GM23338 (cell line): ENCODE data around the gene AFF3. TPM values are rescaled to one million over a fixed set of nuclear protein-coding genes. Genes with fewer than 3 reads are reported as not detected.

Experiments
- ATAC-seq: fragments of 200-7000 bp; cut with Tn5 transposase; 3 replicates; pipeline ENCODE4 v1.9.1; 2020
- DNase-seq: peaks from one replicate; pipeline ENCODE4 v3.0.0-alpha.2; 2015; ENCODE audit warnings: low spot score
- H2AFZ ChIP-seq: fragments of 200-600 bp; sonication (generic); 2 replicates; pipeline ENCODE4 v1.8.0; 2016; ENCODE audit warnings: antibody characterized with exemption, mild to moderate bottlenecking, moderate library complexity
- H3F3A ChIP-seq: fragments of 200-600 bp; sonication (generic); replicated peaks from 2 replicates; pipeline ENCODE4 v1.8.0; 2017; ENCODE audit warnings: antibody characterized with exemption, mixed run types, low read depth
- H3K27ac ChIP-seq: fragments of 200-600 bp; sonication (generic); 2 replicates; pipeline ENCODE4 v1.6.1; 2016; ENCODE audit warnings: low read depth
- H3K27me3 ChIP-seq: fragments of 200-600 bp; sonication (generic); 2 replicates; pipeline ENCODE4 v1.8.0; 2016; ENCODE audit warnings: mild to moderate bottlenecking, mixed run types, moderate library complexity; ENCODE audit not compliant: insufficient read depth
- H3K36me3 ChIP-seq: fragments of 200-600 bp; sonication (generic); 2 replicates; pipeline ENCODE4 v1.8.0; 2016; ENCODE audit warnings: mild to moderate bottlenecking; ENCODE audit not compliant: insufficient read depth
- H3K4me1 ChIP-seq: fragments of 200-600 bp; sonication (generic); 2 replicates; pipeline ENCODE4 v1.8.0; 2016; ENCODE audit warnings: mild to moderate bottlenecking, moderate library complexity; ENCODE audit not compliant: insufficient read depth
- H3K4me2 ChIP-seq: fragments of 200-600 bp; sonication (generic); 2 replicates; pipeline ENCODE4 v1.7.1; 2017; ENCODE audit warnings: mixed run types
- H3K4me3 ChIP-seq: fragments of 200-600 bp; sonication (generic); 2 replicates; pipeline ENCODE4 v1.6.1; 2016; ENCODE audit warnings: mixed run types
- H3K79me2 ChIP-seq: fragments of 200-600 bp; sonication (generic); replicated peaks from 2 replicates; pipeline ENCODE4 v1.8.0; 2017; ENCODE audit warnings: mild to moderate bottlenecking; ENCODE audit not compliant: insufficient read depth
- H3K9me2 ChIP-seq: fragments of 200-600 bp; sonication (generic); 2 replicates; pipeline ENCODE4 v1.8.0; 2017; ENCODE audit not compliant: insufficient read depth
- H4K20me1 ChIP-seq: fragments of 200-600 bp; sonication (generic); replicated peaks from 2 replicates; pipeline ENCODE4 v1.8.0; 2017; ENCODE audit warnings: mild to moderate bottlenecking; ENCODE audit not compliant: insufficient read depth
- H3K27ac Mint-ChIP-seq: 2 replicates; pipeline ENCODE4 v1.8.0; 2020; ENCODE audit warnings: inconsistent platforms, mild to moderate bottlenecking, moderate library complexity, mixed read lengths
- H3K27me3 Mint-ChIP-seq: 3 replicates; pipeline ENCODE4 v1.8.0; 2022; ENCODE audit warnings: low read depth, mild to moderate bottlenecking, moderate library complexity, mixed read lengths, inconsistent platforms; ENCODE audit not compliant: insufficient read depth, poor library complexity
- H3K36me3 Mint-ChIP-seq: 3 replicates; pipeline ENCODE4 v1.8.0; 2021; ENCODE audit warnings: low read depth, mild to moderate bottlenecking, inconsistent platforms, moderate library complexity, mixed read lengths
- H3K4me1 Mint-ChIP-seq: 3 replicates; pipeline ENCODE4 v1.8.0; 2020; ENCODE audit warnings: mild to moderate bottlenecking, inconsistent platforms, mixed read lengths
- H3K4me3 Mint-ChIP-seq: 3 replicates; pipeline ENCODE4 v1.8.0; 2021; ENCODE audit warnings: moderate library complexity, mild to moderate bottlenecking, inconsistent platforms, mixed read lengths
- H3K9me3 Mint-ChIP-seq: 3 replicates; pipeline ENCODE4 v1.8.0; 2020; ENCODE audit warnings: moderate library complexity, mild to moderate bottlenecking, inconsistent platforms, mixed read lengths
- CREB1 ChIP-seq: fragments of 250-450 bp; sonication (Bioruptor Pico); IDR thresholded peaks from 2 replicates; pipeline ENCODE4 v1.5.0; 2020; ENCODE audit warnings: low read depth, mild to moderate bottlenecking, moderate library complexity
- EZH2 ChIP-seq: fragments of 200-600 bp; sonication (generic); IDR thresholded peaks from one replicate; pipeline ENCODE4 v1.8.0; 2017; ENCODE audit warnings: antibody characterized with exemption, mild to moderate bottlenecking, low read depth; ENCODE audit not compliant: unreplicated experiment
- EZH2phosphoT487 ChIP-seq: fragments of 200-600 bp; sonication (generic); IDR thresholded peaks from one replicate; pipeline ENCODE4 v1.8.1; 2018; ENCODE audit warnings: antibody characterized with exemption; ENCODE audit not compliant: unreplicated experiment
- JUNB ChIP-seq: IDR thresholded peaks from one replicate; pipeline ENCODE4 v1.6.1; 2016; ENCODE audit warnings: antibody characterized with exemption; ENCODE audit not compliant: unreplicated experiment
- NANOG ChIP-seq: IDR thresholded peaks from 2 replicates; pipeline ENCODE4 v1.6.1; 2016; ENCODE audit warnings: antibody characterized with exemption, borderline replicate concordance
- POLR2AphosphoS5 ChIP-seq: IDR thresholded peaks from 2 replicates; pipeline ENCODE4 v1.6.1; 2016; ENCODE audit warnings: antibody characterized with exemption, low read depth
- STAT1 ChIP-seq: IDR thresholded peaks from one replicate; pipeline ENCODE4 v1.6.1; 2016; ENCODE audit warnings: antibody characterized with exemption; ENCODE audit not compliant: unreplicated experiment
- ZNF114 ChIP-seq: fragments of 250-450 bp; sonication (Bioruptor Pico); IDR thresholded peaks from 2 replicates; pipeline ENCODE4 v1.5.0; 2020; ENCODE audit warnings: mild to moderate bottlenecking, moderate library complexity
- ZNF331 ChIP-seq: fragments of 250-450 bp; sonication (Bioruptor Pico); IDR thresholded peaks from 2 replicates; pipeline ENCODE4 v1.5.0; 2020; ENCODE audit warnings: low read depth, mild to moderate bottlenecking, moderate library complexity
- polyA plus RNA-seq: library from polyadenylated mRNA; unstranded; fragments of >200 nt; fragmentation: Nextera tagmentation; extraction: Ambion mirVana; gene quantifications from 2 replicates; pipeline ENCODE4 v1.2.1, GENCODE V29; 2016
- total RNA-seq: library from RNA; depleted of rRNA; stranded (reverse); fragments of >200 nt; shearing (Covaris generic); gene quantifications from 2 replicates; pipeline ENCODE4 v1.2.3, GENCODE V29; 2014
- TF ChIP-seq, protein P1 (sequence below): IDR thresholded peaks from 2 replicates; pipeline ENCODE4 v1.6.1; 2016; ENCODE audit warnings: antibody characterized with exemption
- TF ChIP-seq, protein P2 (sequence below): IDR thresholded peaks from one replicate; pipeline ENCODE4 v1.6.1; 2018; ENCODE audit warnings: antibody characterized with exemption; ENCODE audit not compliant: unreplicated experiment
- TF ChIP-seq, protein P3 (sequence below), 2 experiments: fragments of 200-600 bp in 1 of 2; sonication (generic) in 1 of 2; conservative IDR thresholded peaks; 2 replicates each; pipeline versions ENCODE4 v1.5.1 to v1.6.1; 2016 to 2017; ENCODE audit warnings: antibody characterized with exemption in 2 of 2, low read depth in 2 of 2, mild to moderate bottlenecking in 2 of 2, moderate library complexity in 1 of 2
- TF ChIP-seq, protein P4 (sequence below): fragments of 250-450 bp; sonication (Bioruptor Pico); IDR thresholded peaks from 2 replicates; pipeline ENCODE4 v1.5.0; 2020; ENCODE audit warnings: mild to moderate bottlenecking, moderate library complexity

The AFF3 gene
- total and polyA plus RNA-seq, 2 experiments from 2014 or later, result 0.73 to 1.4 TPM

DNA sequence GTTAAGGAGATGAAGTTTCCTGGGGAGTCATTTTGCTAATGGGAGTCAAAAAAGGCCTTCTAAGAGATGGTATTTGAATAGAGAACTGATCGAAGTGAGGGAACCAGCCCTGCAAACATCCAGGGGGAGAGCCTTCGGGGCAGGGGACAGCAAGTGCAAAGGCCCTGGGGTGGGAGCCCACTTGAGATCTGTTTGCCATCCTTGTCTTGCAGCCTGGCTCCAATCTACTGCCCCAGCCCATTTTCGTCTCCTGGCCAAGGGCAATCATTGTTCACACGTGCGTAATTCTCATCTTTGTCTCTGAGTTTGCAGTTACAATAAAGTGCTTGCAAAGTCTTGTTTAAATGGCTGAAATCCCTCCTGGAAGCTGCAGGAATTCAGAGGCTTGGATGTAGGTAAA, 43.1 kb upstream of the AFF3 start:
- DNase-seq, result no peak
- ATAC-seq, result no peak
- Histone ChIP-seq H2AFZ (no peak overlapping the region), H4K20me1 (no peaks in the 10 kb centered on the region), H3K27me3 (peaks cover 31% of the 10 kb centered on the region), H3K79me2 (no peaks in the 10 kb centered on the region), H3K4me2 (no peak overlapping the region), H3K4me3 (no peak overlapping the region), H3K27ac (no peak overlapping the region), H3K9me2 (0 out of 2 replicates have a peak, but pooled peaks cover 3% of the 10 kb centered on the region), H3F3A (no peaks in the 10 kb centered on the region), H3K4me1 (peaks cover 12% of the 10 kb centered on the region), H3K36me3 (no peaks in the 10 kb centered on the region)
- H3K9me3 Mint-ChIP-seq, result no peaks in the 10 kb centered on the region
- no peak overlapping the region for H3K27ac Mint-ChIP-seq
- H3K36me3 Mint-ChIP-seq, result no peaks in the 10 kb centered on the region
- no peak overlapping the region for H3K4me3 Mint-ChIP-seq
- peaks cover 24% of the 10 kb centered on the region for H3K4me1 Mint-ChIP-seq
- peaks cover 41% of the 10 kb centered on the region for H3K27me3 Mint-ChIP-seq
- no peak for TF ChIP-seq EZH2phosphoT487
- TF ChIP-seq, protein P1, sequence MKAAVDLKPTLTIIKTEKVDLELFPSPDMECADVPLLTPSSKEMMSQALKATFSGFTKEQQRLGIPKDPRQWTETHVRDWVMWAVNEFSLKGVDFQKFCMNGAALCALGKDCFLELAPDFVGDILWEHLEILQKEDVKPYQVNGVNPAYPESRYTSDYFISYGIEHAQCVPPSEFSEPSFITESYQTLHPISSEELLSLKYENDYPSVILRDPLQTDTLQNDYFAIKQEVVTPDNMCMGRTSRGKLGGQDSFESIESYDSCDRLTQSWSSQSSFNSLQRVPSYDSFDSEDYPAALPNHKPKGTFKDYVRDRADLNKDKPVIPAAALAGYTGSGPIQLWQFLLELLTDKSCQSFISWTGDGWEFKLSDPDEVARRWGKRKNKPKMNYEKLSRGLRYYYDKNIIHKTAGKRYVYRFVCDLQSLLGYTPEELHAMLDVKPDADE, result no peak
- TF ChIP-seq ZNF114 (CRISPR knock-in tag), result no peak
- no peak for TF ChIP-seq NANOG
- TF ChIP-seq STAT1, result no peak
- no peak for TF ChIP-seq CREB1 (CRISPR knock-in tag)
- TF ChIP-seq POLR2AphosphoS5, result no peak
- TF ChIP-seq, protein P2, sequence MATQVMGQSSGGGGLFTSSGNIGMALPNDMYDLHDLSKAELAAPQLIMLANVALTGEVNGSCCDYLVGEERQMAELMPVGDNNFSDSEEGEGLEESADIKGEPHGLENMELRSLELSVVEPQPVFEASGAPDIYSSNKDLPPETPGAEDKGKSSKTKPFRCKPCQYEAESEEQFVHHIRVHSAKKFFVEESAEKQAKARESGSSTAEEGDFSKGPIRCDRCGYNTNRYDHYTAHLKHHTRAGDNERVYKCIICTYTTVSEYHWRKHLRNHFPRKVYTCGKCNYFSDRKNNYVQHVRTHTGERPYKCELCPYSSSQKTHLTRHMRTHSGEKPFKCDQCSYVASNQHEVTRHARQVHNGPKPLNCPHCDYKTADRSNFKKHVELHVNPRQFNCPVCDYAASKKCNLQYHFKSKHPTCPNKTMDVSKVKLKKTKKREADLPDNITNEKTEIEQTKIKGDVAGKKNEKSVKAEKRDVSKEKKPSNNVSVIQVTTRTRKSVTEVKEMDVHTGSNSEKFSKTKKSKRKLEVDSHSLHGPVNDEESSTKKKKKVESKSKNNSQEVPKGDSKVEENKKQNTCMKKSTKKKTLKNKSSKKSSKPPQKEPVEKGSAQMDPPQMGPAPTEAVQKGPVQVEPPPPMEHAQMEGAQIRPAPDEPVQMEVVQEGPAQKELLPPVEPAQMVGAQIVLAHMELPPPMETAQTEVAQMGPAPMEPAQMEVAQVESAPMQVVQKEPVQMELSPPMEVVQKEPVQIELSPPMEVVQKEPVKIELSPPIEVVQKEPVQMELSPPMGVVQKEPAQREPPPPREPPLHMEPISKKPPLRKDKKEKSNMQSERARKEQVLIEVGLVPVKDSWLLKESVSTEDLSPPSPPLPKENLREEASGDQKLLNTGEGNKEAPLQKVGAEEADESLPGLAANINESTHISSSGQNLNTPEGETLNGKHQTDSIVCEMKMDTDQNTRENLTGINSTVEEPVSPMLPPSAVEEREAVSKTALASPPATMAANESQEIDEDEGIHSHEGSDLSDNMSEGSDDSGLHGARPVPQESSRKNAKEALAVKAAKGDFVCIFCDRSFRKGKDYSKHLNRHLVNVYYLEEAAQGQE, result no peak
- TF ChIP-seq, protein P3, sequence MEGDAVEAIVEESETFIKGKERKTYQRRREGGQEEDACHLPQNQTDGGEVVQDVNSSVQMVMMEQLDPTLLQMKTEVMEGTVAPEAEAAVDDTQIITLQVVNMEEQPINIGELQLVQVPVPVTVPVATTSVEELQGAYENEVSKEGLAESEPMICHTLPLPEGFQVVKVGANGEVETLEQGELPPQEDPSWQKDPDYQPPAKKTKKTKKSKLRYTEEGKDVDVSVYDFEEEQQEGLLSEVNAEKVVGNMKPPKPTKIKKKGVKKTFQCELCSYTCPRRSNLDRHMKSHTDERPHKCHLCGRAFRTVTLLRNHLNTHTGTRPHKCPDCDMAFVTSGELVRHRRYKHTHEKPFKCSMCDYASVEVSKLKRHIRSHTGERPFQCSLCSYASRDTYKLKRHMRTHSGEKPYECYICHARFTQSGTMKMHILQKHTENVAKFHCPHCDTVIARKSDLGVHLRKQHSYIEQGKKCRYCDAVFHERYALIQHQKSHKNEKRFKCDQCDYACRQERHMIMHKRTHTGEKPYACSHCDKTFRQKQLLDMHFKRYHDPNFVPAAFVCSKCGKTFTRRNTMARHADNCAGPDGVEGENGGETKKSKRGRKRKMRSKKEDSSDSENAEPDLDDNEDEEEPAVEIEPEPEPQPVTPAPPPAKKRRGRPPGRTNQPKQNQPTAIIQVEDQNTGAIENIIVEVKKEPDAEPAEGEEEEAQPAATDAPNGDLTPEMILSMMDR (conservative IDR thresholded peaks at IDR 0.05; ENCODE audit: low read depth in 2 of 2), result no peak
- TF ChIP-seq EZH2, result no peak
- no peak for TF ChIP-seq ZNF331 (CRISPR knock-in tag)
- TF ChIP-seq, protein P4, sequence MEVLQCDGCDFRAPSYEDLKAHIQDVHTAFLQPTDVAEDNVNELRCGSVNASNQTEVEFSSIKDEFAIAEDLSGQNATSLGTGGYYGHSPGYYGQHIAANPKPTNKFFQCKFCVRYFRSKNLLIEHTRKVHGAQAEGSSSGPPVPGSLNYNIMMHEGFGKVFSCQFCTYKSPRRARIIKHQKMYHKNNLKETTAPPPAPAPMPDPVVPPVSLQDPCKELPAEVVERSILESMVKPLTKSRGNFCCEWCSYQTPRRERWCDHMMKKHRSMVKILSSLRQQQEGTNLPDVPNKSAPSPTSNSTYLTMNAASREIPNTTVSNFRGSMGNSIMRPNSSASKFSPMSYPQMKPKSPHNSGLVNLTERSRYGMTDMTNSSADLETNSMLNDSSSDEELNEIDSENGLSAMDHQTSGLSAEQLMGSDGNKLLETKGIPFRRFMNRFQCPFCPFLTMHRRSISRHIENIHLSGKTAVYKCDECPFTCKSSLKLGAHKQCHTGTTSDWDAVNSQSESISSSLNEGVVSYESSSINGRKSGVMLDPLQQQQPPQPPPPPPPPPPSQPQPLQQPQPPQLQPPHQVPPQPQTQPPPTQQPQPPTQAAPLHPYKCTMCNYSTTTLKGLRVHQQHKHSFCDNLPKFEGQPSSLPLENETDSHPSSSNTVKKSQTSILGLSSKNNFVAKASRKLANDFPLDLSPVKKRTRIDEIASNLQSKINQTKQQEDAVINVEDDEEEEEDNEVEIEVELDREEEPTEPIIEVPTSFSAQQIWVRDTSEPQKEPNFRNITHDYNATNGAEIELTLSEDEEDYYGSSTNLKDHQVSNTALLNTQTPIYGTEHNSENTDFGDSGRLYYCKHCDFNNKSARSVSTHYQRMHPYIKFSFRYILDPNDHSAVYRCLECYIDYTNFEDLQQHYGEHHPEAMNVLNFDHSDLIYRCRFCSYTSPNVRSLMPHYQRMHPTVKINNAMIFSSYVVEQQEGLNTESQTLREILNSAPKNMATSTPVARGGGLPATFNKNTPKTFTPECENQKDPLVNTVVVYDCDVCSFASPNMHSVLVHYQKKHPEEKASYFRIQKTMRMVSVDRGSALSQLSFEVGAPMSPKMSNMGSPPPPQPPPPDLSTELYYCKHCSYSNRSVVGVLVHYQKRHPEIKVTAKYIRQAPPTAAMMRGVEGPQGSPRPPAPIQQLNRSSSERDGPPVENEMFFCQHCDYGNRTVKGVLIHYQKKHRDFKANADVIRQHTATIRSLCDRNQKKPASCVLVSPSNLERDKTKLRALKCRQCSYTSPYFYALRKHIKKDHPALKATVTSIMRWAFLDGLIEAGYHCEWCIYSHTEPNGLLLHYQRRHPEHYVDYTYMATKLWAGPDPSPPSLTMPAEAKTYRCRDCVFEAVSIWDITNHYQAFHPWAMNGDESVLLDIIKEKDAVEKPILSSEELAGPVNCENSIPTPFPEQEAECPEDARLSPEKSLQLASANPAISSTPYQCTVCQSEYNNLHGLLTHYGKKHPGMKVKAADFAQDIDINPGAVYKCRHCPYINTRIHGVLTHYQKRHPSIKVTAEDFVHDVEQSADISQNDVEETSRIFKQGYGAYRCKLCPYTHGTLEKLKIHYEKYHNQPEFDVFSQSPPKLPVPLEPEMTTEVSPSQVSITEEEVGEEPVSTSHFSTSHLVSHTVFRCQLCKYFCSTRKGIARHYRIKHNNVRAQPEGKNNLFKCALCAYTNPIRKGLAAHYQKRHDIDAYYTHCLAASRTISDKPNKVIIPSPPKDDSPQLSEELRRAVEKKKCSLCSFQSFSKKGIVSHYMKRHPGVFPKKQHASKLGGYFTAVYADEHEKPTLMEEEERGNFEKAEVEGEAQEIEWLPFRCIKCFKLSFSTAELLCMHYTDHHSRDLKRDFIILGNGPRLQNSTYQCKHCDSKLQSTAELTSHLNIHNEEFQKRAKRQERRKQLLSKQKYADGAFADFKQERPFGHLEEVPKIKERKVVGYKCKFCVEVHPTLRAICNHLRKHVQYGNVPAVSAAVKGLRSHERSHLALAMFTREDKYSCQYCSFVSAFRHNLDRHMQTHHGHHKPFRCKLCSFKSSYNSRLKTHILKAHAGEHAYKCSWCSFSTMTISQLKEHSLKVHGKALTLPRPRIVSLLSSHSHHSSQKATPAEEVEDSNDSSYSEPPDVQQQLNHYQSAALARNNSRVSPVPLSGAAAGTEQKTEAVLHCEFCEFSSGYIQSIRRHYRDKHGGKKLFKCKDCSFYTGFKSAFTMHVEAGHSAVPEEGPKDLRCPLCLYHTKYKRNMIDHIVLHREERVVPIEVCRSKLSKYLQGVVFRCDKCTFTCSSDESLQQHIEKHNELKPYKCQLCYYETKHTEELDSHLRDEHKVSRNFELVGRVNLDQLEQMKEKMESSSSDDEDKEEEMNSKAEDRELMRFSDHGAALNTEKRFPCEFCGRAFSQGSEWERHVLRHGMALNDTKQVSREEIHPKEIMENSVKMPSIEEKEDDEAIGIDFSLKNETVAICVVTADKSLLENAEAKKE (CRISPR knock-in tag), result no peak
- no peak for TF ChIP-seq JUNB
